Mucosa of rectum (tissue), 2 donors: ENCODE results near the gene SMPD3.

Source experiments
- H3K27ac ChIP-seq, 2 donors: one replicate each; pipeline ENCODE4 v1.7.0; 2013; ENCODE audit warnings: inconsistent platforms in 2 of 2, low read depth in 2 of 2, low read length in 2 of 2
- H3K27me3 ChIP-seq, 2 donors: one replicate each; pipeline ENCODE4 v1.7.0; 2013; ENCODE audit warnings: low read length in 2 of 2; ENCODE audit not compliant: control insufficient read depth in 2 of 2, insufficient read depth in 2 of 2
- H3K36me3 ChIP-seq, 2 donors: one replicate each; pipeline ENCODE4 v1.7.0; 2013; ENCODE audit warnings: low read length in 2 of 2; ENCODE audit not compliant: control insufficient read depth in 2 of 2, insufficient read depth in 2 of 2
- H3K4me1 ChIP-seq, 2 donors: one replicate each; pipeline ENCODE4 v1.7.0; 2013; ENCODE audit warnings: low read length in 2 of 2, mild to moderate bottlenecking in 1 of 2; ENCODE audit not compliant: control insufficient read depth in 2 of 2, insufficient read depth in 2 of 2
- H3K4me3 ChIP-seq, 2 donors: one replicate each; pipeline ENCODE4 v1.7.0; 2013; ENCODE audit warnings: low read length in 2 of 2
- H3K9ac ChIP-seq, 2 donors: one replicate each; pipeline ENCODE4 v1.7.0; 2013; ENCODE audit warnings: low read length in 2 of 2, low read depth in 1 of 2, mild to moderate bottlenecking in 1 of 2
- H3K9me3 ChIP-seq, 2 donors: one replicate each; pipeline ENCODE4 v1.7.0; 2013; ENCODE audit warnings: low read length in 2 of 2; ENCODE audit not compliant: control insufficient read depth in 2 of 2
- donor health status: healthy.
- donor health status: Normal muscosa, but diverticular disease.

Gene SMPD3

GRCh38 chr16:68353366-68353765 lies 94.9 kb downstream of the SMPD3 start:
- Histone ChIP-seq H3K27ac (no peak overlapping the region), H3K4me3 (no peak overlapping the region), H3K4me1 (peaks cover 18 to 22% of the 10 kb centered on the region in 2 donors), H3K27me3 (no peaks in the 10 kb centered on the region), H3K9ac (no peak overlapping the region), H3K9me3 (no peaks in the 10 kb centered on the region), H3K36me3 (peaks cover 41 to 79% of the 10 kb centered on the region in 2 donors)

GRCh38 chr16:68351991-68352431 lies 96.3 kb downstream of the SMPD3 start:
- H3K27ac ChIP-seq: peak overlapping the region; percentile 80 to 88
- H3K4me3 ChIP-seq: peak overlapping the region; percentile 67 to 68
- H3K4me1 ChIP-seq: peaks cover 17 to 18% of the 10 kb centered on the region in 2 donors
- H3K27me3 ChIP-seq: no peaks in the 10 kb centered on the region
- H3K9me3 ChIP-seq: no peaks in the 10 kb centered on the region
- H3K36me3 ChIP-seq: peaks cover 37 to 76% of the 10 kb centered on the region in 2 donors
- peak overlapping the region; percentile 72 to 82 for H3K9ac ChIP-seq

GRCh38 chr16:68351463-68351862 lies 96.8 kb downstream of the SMPD3 start:
- H3K9me3 ChIP-seq: no peaks in the 10 kb centered on the region
- peaks cover 34 to 77% of the 10 kb centered on the region in 2 donors for H3K36me3 ChIP-seq
- H3K4me1 ChIP-seq: peaks cover 13 to 18% of the 10 kb centered on the region in 2 donors
- peak overlapping the region in 1 of 2 donors; percentile 37 for H3K4me3 ChIP-seq
- peak overlapping the region; percentile 17 to 61 for H3K9ac ChIP-seq
- H3K27ac ChIP-seq: peak overlapping the region; percentile 67 to 88
- H3K27me3 ChIP-seq: no peaks in the 10 kb centered on the region

GRCh38 chr16:68350813-68351350 lies 97.4 kb downstream of the SMPD3 start:
- no peaks in the 10 kb centered on the region for H3K27me3 ChIP-seq
- H3K27ac ChIP-seq: no peak overlapping the region
- H3K4me3 ChIP-seq: no peak overlapping the region
- H3K9me3 ChIP-seq: no peaks in the 10 kb centered on the region
- peaks cover 33 to 80% of the 10 kb centered on the region in 2 donors for H3K36me3 ChIP-seq
- H3K4me1 ChIP-seq: peaks cover 9 to 16% of the 10 kb centered on the region in 2 donors
- H3K9ac ChIP-seq: no peak overlapping the region

- H3K27ac ChIP-seq: no peak overlapping the region
- no peaks in the 10 kb centered on the region for H3K9me3 ChIP-seq
- H3K27me3 ChIP-seq: no peaks in the 10 kb centered on the region
- H3K9ac ChIP-seq: no peak overlapping the region
- H3K4me3 ChIP-seq: no peak overlapping the region
- peaks cover 8 to 13% of the 10 kb centered on the region in 2 donors for H3K4me1 ChIP-seq
- H3K36me3 ChIP-seq: peaks cover 31 to 85% of the 10 kb centered on the region in 2 donors
Observed at GRCh38 chr16:68349838-68350410, 98.4 kb downstream of the SMPD3 start.

- no peak overlapping the region for H3K9ac ChIP-seq
- no peaks in the 10 kb centered on the region for H3K9me3 ChIP-seq
- H3K4me3 ChIP-seq: no peak overlapping the region
- peaks cover 8 to 13% of the 10 kb centered on the region in 2 donors for H3K4me1 ChIP-seq
- H3K27ac ChIP-seq: no peak overlapping the region
- H3K36me3 ChIP-seq: peaks cover 22 to 79% of the 10 kb centered on the region in 2 donors
- no peaks in the 10 kb centered on the region for H3K27me3 ChIP-seq
Observed at GRCh38 chr16:68348639-68349445, 99.5 kb downstream of the SMPD3 start.

- H3K9me3 ChIP-seq: no peaks in the 10 kb centered on the region
- H3K4me3 ChIP-seq: no peak overlapping the region
- H3K9ac ChIP-seq: no peak overlapping the region
- peaks cover 8 to 12% of the 10 kb centered on the region in 2 donors for H3K4me1 ChIP-seq
- H3K27ac ChIP-seq: no peak overlapping the region
- no peaks in the 10 kb centered on the region for H3K27me3 ChIP-seq
- peaks cover 20 to 76% of the 10 kb centered on the region in 2 donors for H3K36me3 ChIP-seq
Observed at GRCh38 chr16:68347605-68348004, 100.7 kb downstream of the SMPD3 start.

GRCh38 chr16:68346892-68347480 lies 101.3 kb downstream of the SMPD3 start:
- no peak overlapping the region for H3K9ac ChIP-seq
- H3K36me3 ChIP-seq: peaks cover 21 to 77% of the 10 kb centered on the region in 2 donors
- no peak overlapping the region for H3K4me3 ChIP-seq
- no peaks in the 10 kb centered on the region for H3K27me3 ChIP-seq
- no peaks in the 10 kb centered on the region for H3K9me3 ChIP-seq
- H3K4me1 ChIP-seq: peaks cover 5 to 6% of the 10 kb centered on the region in 2 donors
- H3K27ac ChIP-seq: no peak overlapping the region

GRCh38 chr16:68345958-68346635 lies 102.2 kb downstream of the SMPD3 start:
- no peaks in the 10 kb centered on the region for H3K27me3 ChIP-seq
- no peaks in the 10 kb centered on the region for H3K4me1 ChIP-seq
- no peak overlapping the region for H3K27ac ChIP-seq
- H3K9ac ChIP-seq: no peak overlapping the region
- H3K36me3 ChIP-seq: peaks cover 20 to 72% of the 10 kb centered on the region in 2 donors
- no peaks in the 10 kb centered on the region for H3K9me3 ChIP-seq
- H3K4me3 ChIP-seq: no peak overlapping the region
